Measurements from ENCODE around the gene NCKIPSD.
"Not testable (repeated sequence)": the region's sequence is repeated elsewhere in the genome, so short reads cannot be mapped to it uniquely, and the experiment has no call there.

Gene NCKIPSD

GRCh38 chr3:48685603-48686511, at the start of gene NCKIPSD:
TSS of gene NCKIPSD (minus strand) at chr3:48685915. CDS start at chr3:48685807, 108 bp downstream.
- no peak for DNase-seq (ENCODE audit: low read depth)
- peak within 1 kb of the TSS; percentile 94 for H3K4me3 ChIP-seq (ENCODE audit: low read depth, low read length)

- not testable (repeated sequence) for DNase-seq (ENCODE audit: low read depth); H3K4me3 ChIP-seq (ENCODE audit: low read depth, low read length)
Measured at GRCh38 chr3:48735075-48735767, 49.5 kb upstream of the NCKIPSD start.

GRCh38 chr3:48734541-48734940, 48.8 kb upstream of the NCKIPSD start:
- H3K4me3 ChIP-seq (ENCODE audit: low read depth, low read length); DNase-seq (ENCODE audit: low read depth): not testable (repeated sequence)

- DNase-seq (ENCODE audit: low read depth); H3K4me3 ChIP-seq (ENCODE audit: low read depth, low read length): not testable (repeated sequence)
Measured at GRCh38 chr3:48733752-48734518, 48.2 kb upstream of the NCKIPSD start.

- DNase-seq (ENCODE audit: low read depth): no peak
- H3K4me3 ChIP-seq (ENCODE audit: low read depth, low read length): no peak overlapping the region
Measured at GRCh38 chr3:48727511-48727910, 41.8 kb upstream of the NCKIPSD start.

- DNase-seq (ENCODE audit: low read depth); H3K4me3 ChIP-seq (ENCODE audit: low read depth, low read length): not testable (repeated sequence)
Measured at GRCh38 chr3:48725185-48725855, 39.6 kb upstream of the NCKIPSD start.

GRCh38 chr3:48723725-48724124, 38.0 kb upstream of the NCKIPSD start:
- H3K4me3 ChIP-seq (ENCODE audit: low read depth, low read length): no peak overlapping the region

GRCh38 chr3:48723293-48723692, 37.6 kb upstream of the NCKIPSD start:
- H3K4me3 ChIP-seq (ENCODE audit: low read depth, low read length): not testable (repeated sequence)

More at GRCh38 chr3:48723725-48724124, 38.0 kb upstream of the NCKIPSD start:
- no peak for DNase-seq (ENCODE audit: low read depth)

GRCh38 chr3:48716982-48717746, 31.4 kb upstream of the NCKIPSD start, which contains the start of gene IP6K2:
TSS of gene IP6K2 (minus strand) at chr3:48717221. CDS start at chr3:48695291, 21,930 bp downstream.
- peak within 1 kb of the TSS; percentile 100 for H3K4me3 ChIP-seq (ENCODE audit: low read depth, low read length)
- peak; percentile 92 for DNase-seq (ENCODE audit: low read depth)

More at GRCh38 chr3:48723293-48723692, 37.6 kb upstream of the NCKIPSD start:
- DNase-seq (ENCODE audit: low read depth): not testable (repeated sequence)

DNA sequence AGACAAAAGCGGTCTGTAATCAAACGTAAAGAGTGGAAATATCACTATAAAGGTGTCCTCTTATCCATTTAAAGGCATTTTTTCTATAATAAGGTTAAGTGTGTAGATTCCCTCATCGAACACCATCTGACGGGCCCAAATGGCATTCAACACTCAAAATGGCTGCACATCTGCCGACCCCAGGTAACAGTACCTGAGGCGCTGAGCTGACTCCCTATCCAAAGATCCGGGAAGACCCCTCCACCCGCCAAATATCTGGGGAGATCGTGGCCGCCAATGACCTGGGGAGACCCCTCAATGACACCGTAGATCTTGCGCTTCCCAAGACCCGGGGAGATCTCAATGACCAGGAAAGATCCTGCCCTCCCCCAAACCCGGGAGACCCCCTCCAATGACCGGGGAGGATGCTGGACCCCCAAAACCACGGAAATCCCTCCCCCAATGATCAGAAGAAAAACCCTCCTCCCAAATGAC, 30.8 kb upstream of the NCKIPSD start:
- no peak for DNase-seq (ENCODE audit: low read depth)
- peak overlapping the region; percentile 100 for H3K4me3 ChIP-seq (ENCODE audit: low read depth, low read length)

DNA sequence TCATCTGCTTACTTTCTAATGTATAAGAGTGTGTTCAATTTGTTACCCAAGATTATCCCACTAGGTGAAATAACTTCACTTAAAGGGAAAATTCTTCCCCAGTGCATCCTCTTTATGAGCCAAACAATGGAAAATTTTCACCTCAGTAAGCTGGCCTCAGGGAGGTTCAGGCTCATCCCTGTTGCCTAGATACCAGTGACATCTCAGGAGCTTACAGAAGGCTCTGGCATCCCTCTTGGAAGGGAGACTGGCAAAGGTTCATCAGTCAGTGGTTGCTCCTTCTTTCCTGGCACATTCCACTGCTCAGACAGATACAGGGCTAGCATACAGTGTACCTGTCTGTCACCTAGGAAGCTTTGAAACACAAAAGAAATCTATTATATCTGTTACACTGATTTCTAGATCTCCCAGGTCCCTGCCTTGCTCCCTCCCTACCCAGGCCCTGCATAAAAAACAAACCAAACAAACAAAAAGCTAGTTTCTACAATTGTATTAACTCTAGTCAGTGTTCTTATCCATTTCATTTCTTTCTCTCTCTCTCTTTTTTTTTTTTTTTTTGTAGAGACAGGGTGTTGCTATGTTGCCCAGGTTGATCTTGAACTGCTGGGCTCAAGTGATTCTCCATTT, 29.6 kb upstream of the NCKIPSD start:
- H3K4me3 ChIP-seq (ENCODE audit: low read depth, low read length): peak overlapping the region; percentile 100
- no peak for DNase-seq (ENCODE audit: low read depth)

- no peak for DNase-seq (ENCODE audit: low read depth)
- H3K4me3 ChIP-seq (ENCODE audit: low read depth, low read length): no peak overlapping the region
Measured at GRCh38 chr3:48711727-48712126, 26.0 kb upstream of the NCKIPSD start.

DNA sequence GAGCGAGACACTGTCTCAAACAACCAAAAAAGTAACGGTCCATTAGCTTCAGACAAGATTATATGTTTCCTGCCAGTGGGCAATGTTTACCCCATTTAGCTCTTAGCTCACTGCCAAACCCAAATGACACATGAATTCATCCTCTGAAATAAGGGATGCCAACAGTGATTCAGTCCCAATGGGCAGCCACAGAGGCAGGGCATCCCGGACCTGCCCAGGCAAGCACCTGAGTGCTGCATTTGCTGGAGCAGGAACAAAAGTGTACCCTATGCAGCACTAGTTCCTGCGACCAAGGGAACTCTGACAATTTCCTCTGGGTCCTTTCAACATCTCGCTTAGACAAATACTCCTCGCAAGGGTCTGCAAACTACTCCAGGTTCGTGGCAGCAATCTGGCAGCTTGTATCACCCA, 23.3 kb upstream of the NCKIPSD start:
- H3K4me3 ChIP-seq (ENCODE audit: low read depth, low read length): no peak overlapping the region

DNA sequence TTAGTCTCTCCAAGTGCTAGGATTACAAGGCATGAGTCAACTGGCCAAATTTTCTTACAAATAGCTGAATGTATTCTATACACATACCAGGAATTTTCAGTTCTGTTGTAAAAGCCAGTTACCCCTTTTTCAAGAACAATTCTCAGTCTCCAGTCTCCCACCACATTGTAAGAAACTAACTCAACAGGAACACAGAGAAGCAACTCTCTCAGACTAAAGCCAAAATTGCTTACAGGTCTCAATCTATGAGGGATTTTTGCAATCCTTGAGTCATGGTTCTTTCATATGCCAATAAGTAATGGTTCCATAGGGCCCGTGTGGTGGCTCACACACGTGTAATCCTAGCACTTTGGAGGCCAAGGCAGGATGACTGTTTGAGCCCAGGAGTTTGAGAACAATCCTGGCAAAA, 22.8 kb upstream of the NCKIPSD start:
- DNase-seq (ENCODE audit: low read depth): no peak
- no peak overlapping the region for H3K4me3 ChIP-seq (ENCODE audit: low read depth, low read length)

More for the DNA sequence above, 23.3 kb upstream of the NCKIPSD start:
- DNase-seq (ENCODE audit: low read depth): no peak

GRCh38 chr3:48707157-48707556, 21.4 kb upstream of the NCKIPSD start:
- H3K4me3 ChIP-seq (ENCODE audit: low read depth, low read length): no peak overlapping the region
- no peak for DNase-seq (ENCODE audit: low read depth)

GRCh38 chr3:48702320-48702920, 16.7 kb upstream of the NCKIPSD start:
- no peak for DNase-seq (ENCODE audit: low read depth)
- H3K4me3 ChIP-seq (ENCODE audit: low read depth, low read length): no peak overlapping the region

- DNase-seq (ENCODE audit: low read depth): no peak
- no peak overlapping the region for H3K4me3 ChIP-seq (ENCODE audit: low read depth, low read length)
Measured at GRCh38 chr3:48700731-48701405, 15.2 kb upstream of the NCKIPSD start.

All from skeletal muscle cell (primary cell).